Activated naive CD4-positive, alpha-beta T cell (primary cell): ENCODE measurements around the gene MCUB.
"Not testable (repeated sequence)": the region's sequence is repeated elsewhere in the genome, so short reads cannot be mapped to it uniquely, and the experiment has no call there.

ENCODE experiments used
- DNase-seq, 4 experiments: peaks; one replicate each; lab custom pipeline; 2025; lab: John Stamatoyannopoulos, UW

Gene MCUB

GRCh38 chr4:109579997-109580396, 20.0 kb downstream of the MCUB start:
- not testable (repeated sequence) for DNase-seq

GRCh38 chr4:109588176-109588575, 28.1 kb downstream of the MCUB start:
- peak in 2 of 4 experiments; percentile 1 for DNase-seq

DNA sequence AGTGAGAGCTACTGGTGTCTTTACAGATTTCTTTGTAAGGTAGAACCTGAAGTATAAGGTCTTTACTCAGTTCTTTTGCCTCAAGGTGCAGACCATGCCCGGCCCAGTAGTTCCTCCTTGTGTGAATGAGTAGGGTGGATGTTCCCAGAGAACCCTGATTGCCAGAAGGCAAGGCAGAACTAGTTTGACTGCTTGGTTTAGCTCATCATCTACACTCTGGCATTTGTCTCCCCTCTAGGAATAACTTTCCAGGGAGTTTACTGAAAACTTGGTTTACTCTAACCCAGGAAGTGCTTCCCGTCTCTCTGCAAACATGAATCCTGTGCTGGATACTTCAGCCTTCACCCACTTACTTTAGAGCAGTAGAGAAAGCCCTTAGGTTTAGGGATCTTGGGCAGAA, 29.1 kb downstream of the MCUB start:
- no peak for DNase-seq

DNA sequence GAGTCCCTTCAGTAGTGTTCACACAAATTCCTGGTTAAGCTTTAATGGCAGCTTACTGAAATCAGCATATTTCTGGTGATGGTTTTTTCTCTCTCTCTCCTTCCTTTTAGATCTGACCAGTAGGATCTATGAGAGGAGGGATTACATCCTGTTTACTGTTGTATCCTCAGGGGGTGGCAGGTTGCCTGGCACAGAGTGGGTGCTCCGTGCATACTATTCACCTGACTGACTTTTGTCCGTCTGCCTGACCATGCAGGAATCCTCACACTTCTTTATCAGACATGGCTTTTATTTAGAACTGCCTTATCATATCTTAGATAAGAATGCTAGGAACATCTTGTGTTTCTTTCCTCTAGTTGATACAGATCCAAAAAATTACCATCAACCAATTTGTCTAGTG, 29.6 kb downstream of the MCUB start:
- no peak for DNase-seq

DNA sequence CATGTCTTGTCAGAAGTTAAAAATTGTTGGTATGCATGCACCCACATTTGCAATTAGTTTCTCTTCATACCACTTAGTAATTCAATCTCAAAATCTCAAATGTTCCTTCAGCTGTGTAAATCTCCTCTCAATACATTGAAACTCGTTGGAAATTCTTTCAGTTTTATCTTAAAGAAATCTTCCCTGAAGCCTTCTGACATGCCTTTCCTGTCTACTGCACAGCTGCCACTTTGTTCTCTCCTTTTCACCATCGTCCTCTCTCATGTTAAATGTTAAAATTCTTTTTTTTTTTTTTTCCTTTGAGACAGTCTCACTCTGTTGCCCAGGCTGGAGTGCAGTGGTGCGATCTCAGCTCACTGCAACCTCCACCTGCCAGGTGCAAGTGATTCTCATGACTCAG, 30.9 kb downstream of the MCUB start:
- DNase-seq: no peak

DNA sequence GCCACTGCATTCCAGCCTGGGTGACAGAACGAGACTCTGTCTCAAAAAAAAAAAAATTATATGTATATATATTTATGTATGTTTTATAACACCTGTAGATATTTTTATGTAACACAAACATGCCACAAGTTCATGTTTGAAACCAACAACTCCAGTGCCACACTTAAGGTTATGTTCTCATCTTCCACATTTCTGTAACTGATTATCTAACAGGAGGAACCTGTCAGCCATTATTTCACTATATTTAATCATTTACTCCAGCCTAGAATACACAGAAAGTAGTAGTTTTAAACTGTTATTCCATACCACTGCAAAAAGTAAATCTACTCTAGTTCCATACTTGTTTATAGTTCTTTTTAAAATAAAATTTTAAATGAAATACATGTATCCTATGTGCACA, 32.3 kb downstream of the MCUB start:
- DNase-seq: no peak

- not testable (repeated sequence) for DNase-seq
These were observed 35.1 kb downstream of the MCUB start for GRCh38 chr4:109595123-109595522.

DNA sequence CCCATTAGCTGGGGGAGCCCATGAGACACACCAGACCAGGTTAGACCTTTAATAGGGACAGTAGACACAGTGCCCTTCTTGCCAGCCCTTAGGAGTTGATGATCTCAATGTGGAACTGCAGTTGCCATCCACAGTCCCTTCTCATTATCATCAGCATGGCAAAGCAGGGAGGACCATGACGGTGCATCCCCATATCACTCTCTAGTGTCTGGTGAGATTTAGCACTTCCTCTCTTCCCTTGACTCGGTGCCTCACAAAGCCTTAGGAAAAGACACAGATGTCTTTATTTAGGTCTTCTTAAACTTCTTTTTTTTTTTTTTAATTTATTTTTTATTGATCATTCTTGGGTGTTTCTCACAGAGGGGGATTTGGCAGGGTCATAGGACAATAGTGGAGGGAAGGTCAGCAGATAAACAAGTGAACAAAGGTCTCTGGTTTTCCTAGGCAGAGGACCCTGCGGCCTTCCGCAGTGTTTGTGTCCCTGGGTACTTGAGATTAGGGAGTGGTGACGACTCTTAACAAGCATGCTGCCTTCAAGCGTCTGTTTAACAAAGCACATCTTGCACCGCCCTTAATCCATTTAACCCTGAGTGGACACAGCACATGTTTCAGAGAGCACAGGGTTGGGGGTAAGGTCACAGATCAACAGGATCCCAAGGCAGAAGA, 36.5 kb downstream of the MCUB start:
- not testable (repeated sequence) for DNase-seq

DNA sequence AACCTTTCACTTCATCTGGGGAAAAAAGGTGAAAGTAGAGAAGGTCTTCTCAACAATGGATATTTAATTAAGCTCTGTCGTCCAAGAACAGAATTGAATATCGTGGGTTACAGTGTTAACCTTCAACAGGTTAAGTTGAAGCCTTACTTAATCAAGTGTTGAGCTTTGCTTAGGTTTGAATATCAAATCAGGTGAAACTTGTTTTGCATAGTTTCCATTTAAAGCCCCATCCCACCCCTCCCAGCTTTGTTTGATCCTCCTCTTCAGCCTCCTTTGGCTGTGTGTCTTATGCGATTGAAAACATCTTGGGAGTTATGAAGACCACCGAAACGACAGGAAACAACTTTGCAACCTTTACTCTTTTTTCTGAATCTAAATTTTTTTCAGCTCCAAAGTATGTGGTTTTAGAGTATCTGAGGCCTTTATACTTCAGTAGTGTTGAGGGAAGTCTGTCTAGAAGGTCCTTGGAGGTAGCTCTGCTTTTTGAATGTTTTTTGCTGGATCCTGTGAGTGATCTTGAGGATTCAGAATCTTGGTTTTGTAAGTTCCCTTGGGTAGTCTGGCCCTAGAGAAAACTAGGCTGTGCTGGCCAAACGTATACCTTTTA, 39.1 kb downstream of the MCUB start:
- no peak for DNase-seq

- DNase-seq: no peak
These were observed 40.4 kb downstream of the MCUB start for GRCh38 chr4:109600431-109600830.

DNA sequence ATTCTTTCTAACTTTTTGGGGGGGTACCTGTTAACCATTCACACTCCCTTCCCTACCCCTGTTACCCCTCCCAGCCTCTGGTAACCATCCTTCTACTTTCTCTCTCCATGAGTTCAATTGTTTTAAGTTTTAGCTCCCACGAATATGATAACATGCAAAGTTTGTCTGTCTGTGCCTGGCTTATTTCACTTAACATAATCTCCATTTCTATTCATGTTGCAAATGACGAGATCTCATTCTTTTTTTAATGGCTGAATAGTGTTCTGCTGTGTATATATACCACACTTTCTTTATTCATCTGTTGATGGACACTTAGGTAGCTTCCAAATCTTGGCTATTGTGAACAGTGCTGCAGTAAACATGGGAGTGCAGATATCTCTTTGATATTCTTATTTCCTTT, 41.3 kb downstream of the MCUB start:
- DNase-seq: no peak

DNA sequence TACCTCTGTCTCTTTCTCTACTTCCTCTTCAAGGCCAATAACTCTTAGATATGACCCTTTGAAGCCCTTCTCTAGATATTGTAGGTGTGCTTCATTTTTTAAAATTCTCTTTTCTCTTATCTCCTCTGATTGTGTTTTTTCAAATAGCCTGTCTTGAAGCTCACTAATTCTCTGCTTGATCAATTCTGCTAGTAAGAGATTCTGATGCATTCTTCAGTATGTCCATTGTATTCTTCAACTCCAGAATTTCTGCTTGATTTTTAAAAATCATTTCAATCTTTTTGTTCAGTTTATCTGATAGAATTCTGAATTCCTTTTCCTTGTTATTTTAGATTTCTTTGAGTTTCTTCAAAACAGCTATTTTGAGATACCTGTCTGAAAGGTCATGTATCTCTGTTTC, 47.9 kb downstream of the MCUB start:
- no peak for DNase-seq

DNA sequence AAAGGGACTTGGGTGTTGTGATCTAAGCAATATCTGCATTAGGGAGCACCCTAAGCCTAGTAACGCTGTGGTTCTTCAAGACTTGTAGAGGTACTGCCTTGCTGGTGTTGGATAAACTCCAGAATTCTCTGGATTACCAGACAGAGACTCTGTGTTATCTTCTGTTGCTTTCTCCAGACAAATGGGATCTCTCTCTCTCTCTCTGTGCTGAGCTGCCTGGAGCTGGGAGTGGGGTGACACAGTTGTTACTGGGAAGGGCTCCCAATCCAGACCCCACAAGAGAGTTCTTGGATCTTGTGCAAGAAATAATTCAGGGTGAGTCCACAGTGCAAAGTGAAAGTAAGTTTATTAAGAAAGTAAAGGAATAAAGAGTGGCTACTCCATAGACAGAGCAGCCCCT, 48.8 kb downstream of the MCUB start:
- no peak for DNase-seq

DNA sequence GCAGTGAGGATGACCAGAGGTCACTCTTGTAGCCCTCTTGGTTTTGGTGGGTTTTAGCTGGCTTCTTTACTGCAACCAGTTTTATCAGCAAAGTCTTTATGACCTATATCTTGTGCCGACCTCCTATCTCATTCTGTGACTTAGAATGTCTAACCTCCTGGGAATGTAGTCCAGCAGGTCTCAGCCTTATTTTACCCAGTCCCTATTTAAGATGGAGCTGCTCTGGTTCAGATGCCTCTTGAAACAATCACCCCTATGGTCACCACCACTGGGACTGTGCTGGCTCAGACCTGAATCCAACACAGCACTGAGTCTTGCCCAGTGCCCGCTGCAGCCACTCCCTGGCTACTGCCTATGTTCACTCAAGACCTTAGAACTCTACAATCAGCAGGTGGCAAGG, 49.4 kb downstream of the MCUB start:
- DNase-seq: no peak

DNA sequence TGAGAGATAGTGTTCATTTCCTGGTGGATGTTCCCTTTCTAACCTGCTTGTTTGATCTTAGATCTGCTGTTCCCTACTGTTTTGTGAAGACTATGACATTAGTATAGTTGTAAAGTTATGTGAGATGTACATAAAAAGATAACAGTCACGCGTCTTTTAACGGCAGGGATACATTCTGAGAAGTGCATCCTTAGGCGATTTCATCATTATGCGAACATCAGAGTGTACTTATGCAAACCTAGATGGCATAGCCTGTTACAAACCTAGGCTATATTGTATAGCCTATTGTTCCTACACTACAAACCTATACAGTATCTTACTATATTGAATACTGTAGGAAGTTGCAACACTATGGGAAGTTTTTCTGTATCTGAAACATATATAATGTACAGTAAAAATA, 50.4 kb downstream of the MCUB start:
- no peak for DNase-seq

DNA sequence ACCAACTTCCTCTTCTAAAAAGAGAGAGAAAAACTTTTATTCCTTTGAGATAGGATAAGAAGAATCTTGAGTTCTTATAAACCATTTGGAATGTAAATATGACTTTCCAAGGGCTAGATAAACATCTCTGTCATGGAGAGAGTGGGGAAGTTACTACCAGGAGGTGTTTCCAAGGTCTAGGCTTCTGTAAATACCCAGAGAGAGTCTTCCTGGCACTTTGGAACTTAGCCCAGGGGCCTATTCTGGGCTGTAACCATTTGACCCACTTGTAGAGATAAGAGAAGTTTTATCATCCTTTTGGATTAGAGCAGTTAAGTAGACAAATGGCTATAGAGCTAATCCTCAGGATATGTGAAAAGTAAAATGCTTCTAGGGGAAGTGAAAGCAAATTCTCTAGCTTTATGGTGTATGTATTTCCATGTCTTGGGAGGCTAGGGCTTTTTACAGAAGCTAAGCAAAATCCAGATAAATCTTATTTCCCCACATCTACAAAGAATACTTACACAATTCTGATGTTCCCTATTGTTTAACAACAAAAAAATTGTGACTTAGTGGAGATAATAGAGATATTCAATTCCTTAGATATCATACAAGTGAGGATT, 51.1 kb downstream of the MCUB start:
- DNase-seq: no peak

- DNase-seq: no peak
These were observed 54.0 kb downstream of the MCUB start for GRCh38 chr4:109614015-109614414.

DNA sequence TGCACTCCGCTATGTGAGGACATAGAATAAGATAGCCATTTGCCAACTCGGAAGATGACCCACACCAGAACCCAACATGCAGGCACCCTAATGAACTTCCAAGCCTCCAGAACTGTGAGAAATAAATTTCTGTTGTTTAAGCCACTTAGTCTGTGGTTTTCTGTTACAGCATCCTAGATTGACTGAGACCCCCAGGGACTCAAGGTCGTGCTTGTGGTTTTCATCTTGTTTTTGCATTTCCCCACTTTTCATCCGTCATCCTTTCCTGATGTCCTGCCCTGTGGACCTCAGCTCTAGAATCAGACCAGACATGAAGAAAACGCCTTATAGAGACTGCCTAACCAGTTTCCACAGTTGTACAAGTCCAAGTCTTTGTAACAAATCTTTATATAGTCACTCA, 54.4 kb downstream of the MCUB start:
- DNase-seq: no peak

DNA sequence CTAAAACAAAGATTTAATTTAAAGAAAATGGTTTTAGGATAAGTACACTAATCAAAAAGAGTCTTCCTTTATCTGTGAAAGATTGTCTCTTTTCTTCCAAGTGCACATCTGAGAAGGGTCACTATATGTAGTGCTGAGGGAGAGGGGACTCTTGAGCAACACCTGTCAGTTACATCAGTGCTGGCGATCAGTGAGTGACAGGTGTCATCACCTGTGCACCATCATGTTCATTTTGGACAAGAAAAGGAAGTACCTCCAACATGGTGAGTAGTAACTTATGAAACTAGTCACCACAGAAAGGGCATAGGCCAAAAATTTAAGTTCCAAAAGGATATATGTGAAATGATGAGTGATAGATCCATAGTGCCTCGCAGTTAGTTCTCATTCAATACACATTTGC, 55.7 kb downstream of the MCUB start:
- no peak for DNase-seq

- no peak for DNase-seq
These were observed 56.2 kb downstream of the MCUB start for GRCh38 chr4:109616243-109616642.

GRCh38 chr4:109622626-109623025, 62.6 kb downstream of the MCUB start:
- no peak for DNase-seq

DNA sequence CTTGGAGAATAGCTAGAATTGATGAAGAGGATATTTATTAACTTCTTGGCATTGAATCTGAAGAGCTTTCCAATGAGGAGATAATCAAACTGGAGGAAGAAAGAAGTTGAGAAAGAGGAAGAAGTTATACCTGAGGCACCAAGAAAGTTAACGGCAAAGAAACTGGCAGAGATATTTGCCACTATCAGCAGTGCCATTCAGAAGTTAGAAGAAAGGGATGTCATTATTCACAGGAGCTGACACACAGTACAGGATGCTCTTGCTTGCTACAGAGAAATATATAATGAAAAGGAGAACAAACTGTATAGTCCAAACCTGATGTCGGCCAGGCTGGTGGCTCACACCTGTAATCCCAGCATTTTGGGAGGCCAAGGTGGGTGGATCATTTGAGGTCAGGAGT, 64.5 kb downstream of the MCUB start:
- DNase-seq: no peak

- no peak for DNase-seq
These were observed 67.3 kb downstream of the MCUB start for GRCh38 chr4:109627361-109627760.

GRCh38 chr4:109629775-109630174, 69.7 kb downstream of the MCUB start:
- DNase-seq: no peak
